ENCODE data around the gene CNTNAP2.

GRCh38 chr7:146223851-146224250 lies 107.2 kb downstream of the CNTNAP2 start:
- TF ChIP-seq TAF1 (conservative IDR thresholded peaks at IDR 0.05): no peak
- no peak for TF ChIP-seq GABPA (IDR thresholded peaks at IDR 0.05 in 1 of 2, conservative IDR thresholded peaks at IDR 0.05 in 1 of 2)
- no peak for TF ChIP-seq CTCF (IDR thresholded peaks at IDR 0.05; ENCODE audit: low read depth, low read length, missing input control)
- no peak for TF ChIP-seq RAD21 (IDR thresholded peaks at IDR 0.05)
- TF ChIP-seq EGR1 (IDR thresholded peaks at IDR 0.05; ENCODE audit: low read depth in 2 of 2): no peak
- no peak for TF ChIP-seq HNF4A (conservative IDR thresholded peaks at IDR 0.05)
- no peak for TF ChIP-seq SP1 (IDR thresholded peaks at IDR 0.05)
- TF ChIP-seq REST (IDR thresholded peaks at IDR 0.05): no peak
- no peak for TF ChIP-seq ZBTB33 (IDR thresholded peaks at IDR 0.05)
- no peak for TF ChIP-seq MAX (IDR thresholded peaks at IDR 0.05)
